ENCODE results near the gene STXBP4. TPM values are rescaled to one million over a fixed set of nuclear protein-coding genes. Genes with fewer than 3 reads are reported as not detected.

Gene STXBP4
- polyA plus RNA-seq, 1 of the 3 experiments (the other 2 are of a cell fraction) = 2.8 TPM

GRCh38 chr17:55190748-55191147 lies 222.2 kb downstream of the STXBP4 start:
- no peak overlapping the region for H3K9ac ChIP-seq
- no peak for DNase-seq
- H3F3A ChIP-seq (replicated peaks; ENCODE audit: insufficient read depth) = no peaks in the 10 kb centered on the region
- no peaks in the 10 kb centered on the region for H3K9me3 ChIP-seq
- no peak overlapping the region for H3K4me3 ChIP-seq (ENCODE audit: low read depth in 2 of 2, low read length in 1 of 2)
- ChIA-PET CTCF (no interaction called here), POLR2A (no interaction called here)
- H3K9me2 ChIP-seq = no peaks in the 10 kb centered on the region
- H3K79me2 ChIP-seq (ENCODE audit: insufficient read depth) = no peaks in the 10 kb centered on the region
- no peaks in the 10 kb centered on the region for H4K20me1 ChIP-seq (ENCODE audit: insufficient read depth)
- TF ChIP-seq FOXJ3 (CRISPR knock-in tag; IDR thresholded peaks at IDR 0.05) (no peak), SMC3 (IDR thresholded peaks at IDR 0.05; ENCODE audit: low read depth, low read length) (no peak), POLR2AphosphoS5 (IDR thresholded peaks at IDR 0.05; ENCODE audit: low read depth, low read length) (no peak), YY1 (IDR thresholded peaks at IDR 0.05; ENCODE audit: low read depth) (no peak), NRF1 (IDR thresholded peaks at IDR 0.05; ENCODE audit: low read depth, low read length) (no peak), FOSL2 (IDR thresholded peaks at IDR 0.05; ENCODE audit: borderline replicate concordance, low read depth) (no peak), GATA2 (CRISPR knock-in tag; IDR thresholded peaks at IDR 0.05) (no peak)
- no peaks in the 10 kb centered on the region for H3K36me3 ChIP-seq (replicated peaks in 1 of 2; ENCODE audit: control insufficient read depth in 1 of 2, insufficient read depth in 2 of 2, low read length in 1 of 2)
- H3K27ac ChIP-seq (ENCODE audit: low read depth in 2 of 2, low read length in 1 of 2) = no peak overlapping the region
- no peaks in the 10 kb centered on the region; a peak in 1 of 4 replicates for H3K4me1 ChIP-seq (ENCODE audit: control insufficient read depth in 1 of 2, insufficient read depth in 2 of 2, low read depth in 1 of 2, low read length in 1 of 2)
- 45% methylated on average over 2 of the region's 2 CpGs for WGBS (ENCODE audit: low lambda C conversion rate)
- H2AFZ ChIP-seq (ENCODE audit: low read depth) = no peak overlapping the region
- no peak overlapping the region for H3K4me2 ChIP-seq
- no peaks in the 10 kb centered on the region for H3K27me3 ChIP-seq (ENCODE audit: insufficient read depth)

- Histone ChIP-seq H3K79me2 (ENCODE audit: insufficient read depth) (no peaks in the 10 kb centered on the region), H3K4me2 (peak overlapping the region; percentile 4; the same call in 1 of the 2 replicates), H4K20me1 (ENCODE audit: insufficient read depth) (no peaks in the 10 kb centered on the region), H3K9me2 (no peaks in the 10 kb centered on the region), H3K36me3 (replicated peaks in 1 of 2; ENCODE audit: control insufficient read depth in 1 of 2, insufficient read depth in 2 of 2, low read length in 1 of 2) (no peaks in the 10 kb centered on the region), H3K27ac (ENCODE audit: low read depth in 2 of 2, low read length in 1 of 2) (peak overlapping the region; percentile 4 to 92; a peak in 3 of 4 replicates), H3F3A (replicated peaks; ENCODE audit: insufficient read depth) (no peaks in the 10 kb centered on the region), H3K9ac (no peak overlapping the region), H2AFZ (ENCODE audit: low read depth) (no peak overlapping the region), H3K4me3 (ENCODE audit: low read depth in 2 of 2, low read length in 1 of 2) (peak overlapping the region in 1 of 2 experiments; percentile 4; a peak in 1 of 4 replicates), H3K27me3 (ENCODE audit: insufficient read depth) (no peaks in the 10 kb centered on the region), H3K9me3 (no peaks in the 10 kb centered on the region), H3K4me1 (ENCODE audit: control insufficient read depth in 1 of 2, insufficient read depth in 2 of 2, low read depth in 1 of 2, low read length in 1 of 2) (peaks cover 20 to 35% of the 10 kb centered on the region in 2 experiments; a peak in 3 of 4 replicates)
- ChIA-PET POLR2A (no interaction called here), CTCF (interaction anchor here (0.6 to 4.8 kb wide), 3 partner anchors 13 to 70 kb away, joined by 4 to 18 read pairs (median 4); no protein-coding TSS in a partner anchor)
- TF ChIP-seq FOSL2 (IDR thresholded peaks at IDR 0.05; ENCODE audit: borderline replicate concordance, low read depth) = no peak
- peak in 1 of 2 experiments; percentile 84; a peak in 1 of 4 replicates for TF ChIP-seq EP300 (IDR thresholded peaks at IDR 0.05; ENCODE audit: borderline replicate concordance in 1 of 2, low read depth in 1 of 2, low read length in 1 of 2)
- no peak for TF ChIP-seq EZH2phosphoT487 (IDR thresholded peaks at IDR 0.05; ENCODE audit: borderline replicate concordance, low read depth)
- peak; percentile 90 for TF ChIP-seq RCOR1 (IDR thresholded peaks at IDR 0.05; ENCODE audit: low read length)
- TF ChIP-seq GATA2 (CRISPR knock-in tag; IDR thresholded peaks at IDR 0.05) = 0 out of 2 replicates have a peak, but pooled peaks have one; percentile 33
- peak; percentile 72 for TF ChIP-seq CHD2 (IDR thresholded peaks at IDR 0.05; ENCODE audit: low read length, partially characterized antibody)
- TF ChIP-seq PBX3 (IDR thresholded peaks at IDR 0.05) = peak; percentile 74
- peak; percentile 52; the same call in 1 of the 2 replicates for TF ChIP-seq MXI1 (IDR thresholded peaks at IDR 0.05; ENCODE audit: low read depth, low read length)
- TF ChIP-seq RAD21 (IDR thresholded peaks at IDR 0.05; ENCODE audit: low read length) = 0 out of 2 replicates have a peak, but pooled peaks have one; percentile 18
- peak; percentile 59; the same call in 1 of the 2 replicates for TF ChIP-seq POLR2AphosphoS5 (IDR thresholded peaks at IDR 0.05; ENCODE audit: low read depth, low read length)
- TF ChIP-seq TCF12 (IDR thresholded peaks at IDR 0.05) = peak; percentile 60
- DNase-seq = peak; percentile 49
- 15% methylated on average over 2 of the region's 2 CpGs for WGBS (ENCODE audit: low lambda C conversion rate)
Measured at GRCh38 chr17:55198690-55199370, 230.3 kb downstream of the STXBP4 start.
